A549 (cell line): ENCODE results near the gene RRP36. TPM values are rescaled to one million over a fixed set of nuclear protein-coding genes. Genes with fewer than 3 reads are reported as not detected.

Experiments used
- ATAC-seq, 2 experiments: fragments of 200-7000 bp in 1 of 2; fragments of >200 bp in 1 of 2; cut with Nextera tagmentation in 1 of 2; cut with Tn5 transposase in 1 of 2; 3 replicates each; pipeline versions ENCODE4 v1.8.0 to v1.9.1; 2018 to 2020; ENCODE audit warnings: mild to moderate bottlenecking in 1 of 2, moderate library complexity in 1 of 2
- CTCF ChIA-PET: fragments of 300-600 bp; sonication (Branson Sonifier 250); formaldehyde crosslinking; extraction: SDS; loops from one replicate; lab custom pipeline; 2021; ENCODE audit warnings: antibody characterized with exemption, inconsistent platforms; lab: Yijun Ruan, JAX
- POLR2A ChIA-PET: fragments of 350-600 bp; formaldehyde crosslinking; extraction: SDS; loops from one replicate; lab custom pipeline; 2021; ENCODE audit warnings: antibody characterized with exemption, inconsistent platforms; lab: Yijun Ruan, JAX
- DNase-seq, 2 experiments: peaks; one replicate each; pipeline versions ENCODE4 v3.0.0 to v3.0.0-alpha.2; 2011 to 2016; ENCODE audit warnings: low read depth in 1 of 2, low spot score in 1 of 2
- FAIRE-seq: peaks from 2 replicates; lab custom pipeline; 2011; peaks lifted over from hg19 to GRCh38; lab: Jason Lieb, UNC
- H3K27ac ChIP-seq, 2 experiments: fragments of >200 bp; sonication (Bioruptor Twin); formaldehyde crosslinking; 3 replicates each; pipeline ENCODE4 v1.5.1; 2016 to 2017
- H3K4me1 ChIP-seq: fragments of >200 bp; sonication (Bioruptor Twin); formaldehyde crosslinking; 3 replicates; pipeline ENCODE4 v1.6.1; 2016
- H3K4me2 ChIP-seq: fragments of >200 bp; sonication (Bioruptor Twin); formaldehyde crosslinking; 3 replicates; pipeline ENCODE4 v1.6.1; 2016
- H3K4me3 ChIP-seq: fragments of >200 bp; sonication (Bioruptor Twin); formaldehyde crosslinking; 3 replicates; pipeline ENCODE4 v1.5.1; 2016
- H3K9me3 ChIP-seq: fragments of >200 bp; sonication (Bioruptor Twin); formaldehyde crosslinking; 3 replicates; pipeline ENCODE4 v1.6.1; 2016
- BHLHE40 ChIP-seq: IDR thresholded peaks from 2 replicates; pipeline ENCODE4 v1.6.1; 2012; ENCODE audit warnings: low read depth, low read length, inconsistent platforms
- CBX8 ChIP-seq: fragments of 200-600 bp; sonication (generic); IDR thresholded peaks from 2 replicates; pipeline ENCODE4 v1.6.1; 2016
- CEBPB ChIP-seq, 2 experiments: fragments of >200 bp in 1 of 2; sonication (Bioruptor Twin) in 1 of 2; formaldehyde crosslinking in 1 of 2; IDR thresholded peaks; 2 replicates each; pipeline ENCODE4 v1.6.1; 2012 to 2016
- CHD4 ChIP-seq: fragments of 200-600 bp; sonication (generic); IDR thresholded peaks from 2 replicates; pipeline ENCODE4 v1.6.1; 2016; ENCODE audit warnings: antibody characterized with exemption, mild to moderate bottlenecking, borderline replicate concordance
- ESRRA ChIP-seq: fragments of 150-350 bp; IDR thresholded peaks from 2 replicates; pipeline ENCODE4 v1.6.1; 2014; ENCODE audit warnings: mild to moderate bottlenecking, low read length, borderline replicate concordance
- FOSB ChIP-seq: fragments of 250-450 bp; sonication (Bioruptor Pico); IDR thresholded peaks from 2 replicates; pipeline ENCODE4 v1.5.0; 2020; ENCODE audit warnings: mild to moderate bottlenecking, moderate library complexity
- FOSL2 ChIP-seq, 2 experiments: fragments of 450-650 bp in 1 of 2; fragments of >200 bp in 1 of 2; sonication (Bioruptor Twin) in 1 of 2; formaldehyde crosslinking; IDR thresholded peaks; 2 replicates each; pipeline versions ENCODE4 v1.5.0 to v1.6.1; 2016 to 2020; ENCODE audit warnings: mild to moderate bottlenecking in 1 of 2, moderate library complexity in 1 of 2
- HDAC2 ChIP-seq: fragments of 200-600 bp; sonication (generic); IDR thresholded peaks from 2 replicates; pipeline ENCODE4 v1.6.1; 2016
- HOXA7 ChIP-seq: fragments of 250-450 bp; sonication (Bioruptor Pico); IDR thresholded peaks from 2 replicates; pipeline ENCODE4 v1.5.0; 2020; ENCODE audit warnings: mild to moderate bottlenecking, moderate library complexity
- HOXB5 ChIP-seq: fragments of 250-450 bp; sonication (Bioruptor Pico); IDR thresholded peaks from 2 replicates; pipeline ENCODE4 v1.5.0; 2020; ENCODE audit warnings: mild to moderate bottlenecking, moderate library complexity
- KDM1A ChIP-seq: fragments of 200-600 bp; sonication (generic); IDR thresholded peaks from 2 replicates; pipeline ENCODE4 v1.6.1; 2016; ENCODE audit warnings: low read depth, mild to moderate bottlenecking
- KDM5A ChIP-seq: fragments of 200-600 bp; sonication (generic); IDR thresholded peaks from 2 replicates; pipeline ENCODE4 v1.6.1; 2016; ENCODE audit warnings: antibody characterized with exemption, mild to moderate bottlenecking
- MAFK ChIP-seq: fragments of 450-650 bp; IDR thresholded peaks from 2 replicates; pipeline ENCODE4 v1.6.1; 2014; ENCODE audit not compliant: partially characterized antibody
- MYC ChIP-seq: IDR thresholded peaks from 2 replicates; pipeline ENCODE4 v1.6.1; 2012; ENCODE audit warnings: mild to moderate bottlenecking, inconsistent platforms, low read length, improper control_type of control experiment, borderline replicate concordance
- NFE2L2 ChIP-seq: fragments of 150-350 bp; conservative IDR thresholded peaks from 2 replicates; pipeline ENCODE4 v1.6.1; 2014; ENCODE audit warnings: low read length
- NR3C1 ChIP-seq: fragments of >200 bp; sonication (Bioruptor Twin); formaldehyde crosslinking; IDR thresholded peaks from 3 replicates; pipeline ENCODE4 v1.6.1; 2017
- POLR2A ChIP-seq: IDR thresholded peaks from 2 replicates; pipeline ENCODE4 v1.6.1; 2012; ENCODE audit warnings: mild to moderate bottlenecking, low read length
- POLR2AphosphoS2 ChIP-seq: conservative IDR thresholded peaks from 2 replicates; pipeline ENCODE4 v1.6.1; 2012; ENCODE audit warnings: low read length, improper control_type of control experiment, inconsistent platforms
- RAD21 ChIP-seq, 2 experiments: fragments of >200 bp in 1 of 2; sonication (Bioruptor Twin) in 1 of 2; formaldehyde crosslinking in 1 of 2; IDR thresholded peaks in 1 of 2; conservative IDR thresholded peaks in 1 of 2; 2 replicates in 1 of 2; 3 replicates in 1 of 2; pipeline ENCODE4 v1.6.1; 2012 to 2018; ENCODE audit warnings: inconsistent platforms in 1 of 2
- RCOR1 ChIP-seq: fragments of 150-350 bp; IDR thresholded peaks from 2 replicates; pipeline ENCODE4 v1.6.1; 2014; ENCODE audit warnings: antibody characterized with exemption, low read length, low read depth
- REST ChIP-seq: fragments of 200-600 bp; sonication (generic); IDR thresholded peaks from 2 replicates; pipeline ENCODE4 v1.6.1; 2016; ENCODE audit warnings: antibody characterized with exemption, mild to moderate bottlenecking, moderate library complexity
- RFX5 ChIP-seq: fragments of 450-650 bp; IDR thresholded peaks from 2 replicates; pipeline ENCODE4 v1.7.1; 2014; ENCODE audit warnings: antibody characterized with exemption, mild to moderate bottlenecking, moderate library complexity
- SMC3 ChIP-seq: fragments of >200 bp; sonication (Bioruptor Twin); formaldehyde crosslinking; IDR thresholded peaks from 3 replicates; pipeline ENCODE4 v1.6.1; 2018; ENCODE audit warnings: inconsistent platforms
- SREBF2 ChIP-seq: fragments of 450-650 bp; IDR thresholded peaks from 2 replicates; pipeline ENCODE4 v1.6.1; 2014; ENCODE audit warnings: mild to moderate bottlenecking, moderate library complexity
- TFCP2L1 ChIP-seq: fragments of 250-450 bp; sonication (Bioruptor Pico); IDR thresholded peaks from 2 replicates; pipeline ENCODE4 v1.5.0; 2021; ENCODE audit warnings: mild to moderate bottlenecking
- ZC3H11A ChIP-seq: fragments of 450-650 bp; IDR thresholded peaks from 2 replicates; pipeline ENCODE4 v1.6.1; 2014; ENCODE audit warnings: antibody characterized with exemption, mild to moderate bottlenecking
- ZSCAN20 ChIP-seq: fragments of 250-450 bp; sonication (Bioruptor Pico); IDR thresholded peaks from 2 replicates; pipeline ENCODE4 v1.8.0; 2022; ENCODE audit warnings: mild to moderate bottlenecking, moderate library complexity
- WGBS: methylation state at CpG from one replicate; pipeline ENCODE4 v1.1.6; 2017; ENCODE audit errors: missing lambda C conversion rate; 5-methylcytosine and 5-hydroxymethylcytosine counted together
- polyA plus RNA-seq, 4 experiments: library from polyadenylated mRNA; depleted of rRNA in 3 of 4; stranded (reverse); fragments of >200 nt; fragmentation: RNase III in 1 of 4; extraction: RNeasy Plus Mini Kit Qiagen cat#74134 plus additional on column Dnase treatment in 1 of 4; gene quantifications; 2 replicates in 3 of 4; 3 replicates in 1 of 4; pipeline ENCODE4 v1.2.3, GENCODE V29; 2011 to 2017
- TF ChIP-seq, protein P1 (sequence below): fragments of 150-350 bp; IDR thresholded peaks from 2 replicates; pipeline ENCODE4 v1.6.1; 2014; ENCODE audit warnings: low read depth, mild to moderate bottlenecking, low read length

Gene RRP36
- polyA plus RNA-seq, 2 of the 4 experiments (the other 2 are of a cell fraction) = 52.3 to 54.0 TPM

DNA sequence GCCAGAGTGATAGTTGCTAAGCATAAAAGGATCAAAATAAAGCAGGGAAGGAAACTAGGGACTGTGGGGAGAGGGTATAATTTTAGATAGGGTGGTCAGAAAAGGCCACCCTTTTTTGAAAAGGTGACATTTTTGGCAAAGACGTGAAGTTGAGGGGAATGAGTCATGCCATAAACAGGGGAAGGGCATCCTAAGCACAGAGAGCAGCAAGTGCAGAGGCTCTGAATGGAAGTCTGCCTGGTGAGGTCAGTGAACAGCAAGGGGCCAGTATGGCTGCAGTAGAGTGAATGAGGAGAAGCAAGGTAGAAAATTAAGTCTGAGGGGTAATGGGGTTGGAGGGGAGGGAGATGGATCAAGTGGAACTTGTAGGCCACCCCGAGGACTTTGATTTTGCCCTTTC, 40.4 kb downstream of the RRP36 start:
- ATAC-seq = no peak
- ChIA-PET POLR2A (no interaction called here), CTCF (no interaction called here)
- Histone ChIP-seq H3K4me2 (no peak overlapping the region), H3K27ac (no peak overlapping the region), H3K4me3 (no peak overlapping the region), H3K9me3 (no peaks in the 10 kb centered on the region), H3K4me1 (peaks cover 14% of the 10 kb centered on the region)
- TF ChIP-seq RFX5 (no peak), KDM5A (no peak), SREBF2 (no peak), RCOR1 (no peak), POLR2AphosphoS2 (no peak), MYC (no peak), HOXB5 (CRISPR knock-in tag) (no peak), FOSB (CRISPR knock-in tag) (no peak), FOSL2 (IDR thresholded peaks at IDR 0.05) (no peak), FOSL2 (CRISPR knock-in tag; IDR thresholded peaks at IDR 0.05) (no peak), RAD21 (conservative IDR thresholded peaks at IDR 0.05 in 1 of 2, IDR thresholded peaks at IDR 0.05 in 1 of 2) (no peak), POLR2A (no peak), ESRRA (no peak), SMC3 (no peak), CHD4 (no peak), NR3C1 (no peak), HDAC2 (no peak), REST (no peak), MAFK (no peak)
- TF ChIP-seq, protein P1, sequence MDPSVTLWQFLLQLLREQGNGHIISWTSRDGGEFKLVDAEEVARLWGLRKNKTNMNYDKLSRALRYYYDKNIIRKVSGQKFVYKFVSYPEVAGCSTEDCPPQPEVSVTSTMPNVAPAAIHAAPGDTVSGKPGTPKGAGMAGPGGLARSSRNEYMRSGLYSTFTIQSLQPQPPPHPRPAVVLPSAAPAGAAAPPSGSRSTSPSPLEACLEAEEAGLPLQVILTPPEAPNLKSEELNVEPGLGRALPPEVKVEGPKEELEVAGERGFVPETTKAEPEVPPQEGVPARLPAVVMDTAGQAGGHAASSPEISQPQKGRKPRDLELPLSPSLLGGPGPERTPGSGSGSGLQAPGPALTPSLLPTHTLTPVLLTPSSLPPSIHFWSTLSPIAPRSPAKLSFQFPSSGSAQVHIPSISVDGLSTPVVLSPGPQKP = no peak
- DNase-seq = no peak
- no peak for FAIRE-seq
- 61% methylated on average over 2 of the region's 2 CpGs for WGBS

GRCh38 chr6:43062818-43063217, 41.4 kb downstream of the RRP36 start:
- peaks cover 13% of the 10 kb centered on the region for H3K4me1 ChIP-seq
- WGBS = 92% methylated on average over 12 of the region's 12 CpGs
- no peak for TF ChIP-seq RAD21 (conservative IDR thresholded peaks at IDR 0.05 in 1 of 2, IDR thresholded peaks at IDR 0.05 in 1 of 2)
- TF ChIP-seq, protein P1 = no peak
- no peak for TF ChIP-seq SREBF2
- no peak for TF ChIP-seq BHLHE40
- TF ChIP-seq KDM1A = no peak
- TF ChIP-seq HOXA7 (CRISPR knock-in tag) = no peak
- TF ChIP-seq NFE2L2 = no peak
- TF ChIP-seq CBX8 = no peak
- no peak for TF ChIP-seq KDM5A
- no peak for TF ChIP-seq ZSCAN20 (CRISPR knock-in tag)
- TF ChIP-seq RCOR1 = no peak
- TF ChIP-seq CEBPB (IDR thresholded peaks at IDR 0.05) = no peak
- no peak for TF ChIP-seq ESRRA
- TF ChIP-seq CHD4 = no peak
- no peak for TF ChIP-seq ZC3H11A
- TF ChIP-seq TFCP2L1 (CRISPR knock-in tag) = no peak
- no peak for TF ChIP-seq HDAC2
- POLR2A ChIA-PET = interaction anchor here (1.4 kb wide), 1 partner anchor 9 kb away, joined by 4 read pairs; the partner anchor contains the start of gene CUL7
- DNase-seq = no peak
- ATAC-seq = no peak
- CTCF ChIA-PET = interaction anchor here (1.2 kb wide), 1 partner anchor 18 kb away, joined by 3 read pairs; no protein-coding TSS in a partner anchor
- no peak overlapping the region for H3K4me3 ChIP-seq
- no peaks in the 10 kb centered on the region for H3K9me3 ChIP-seq
- no peak for FAIRE-seq
- H3K4me2 ChIP-seq = no peak overlapping the region
- no peak overlapping the region for H3K27ac ChIP-seq
